ENCODE measurements around the gene THADA.

Gene THADA

DNA sequence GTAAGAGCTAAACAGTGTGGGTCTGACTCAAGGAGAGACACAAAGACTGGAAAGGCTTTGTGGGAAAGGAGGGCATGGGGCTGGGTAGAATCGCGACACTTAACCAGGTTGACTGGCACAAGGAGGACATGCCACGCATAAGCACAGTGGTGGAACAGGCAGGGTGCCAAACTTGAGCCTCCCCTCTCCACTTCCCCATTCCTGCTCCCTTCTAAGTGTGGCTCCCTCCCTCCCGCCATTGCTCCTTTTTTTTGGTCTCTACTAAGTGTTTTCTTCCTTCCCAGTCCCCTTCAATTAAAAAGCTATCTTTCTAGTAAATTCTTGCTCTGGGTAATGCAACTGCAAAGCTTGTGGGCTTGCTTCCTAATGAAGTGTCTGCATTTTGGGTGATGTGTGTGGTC, 329.1 kb downstream of the THADA start:
- Histone ChIP-seq H3K9me2 (ENCODE audit: low read depth, low read length) (no peaks in the 10 kb centered on the region), H3K36me3 (ENCODE audit: insufficient read depth, low read length) (peaks cover 4% of the 10 kb centered on the region; the same call in 1 of the 2 replicates), H3K79me2 (ENCODE audit: insufficient read depth, low read length) (no peaks in the 10 kb centered on the region), H3F3A (ENCODE audit: insufficient read depth, low read length) (no peaks in the 10 kb centered on the region), H3K9me3 (ENCODE audit: low read length) (no peaks in the 10 kb centered on the region), H3K27ac (ENCODE audit: low read depth, low read length, poor library complexity, severe bottlenecking) (no peak overlapping the region), H3K9ac (ENCODE audit: low read length) (no peak overlapping the region), H3K4me1 (ENCODE audit: insufficient read depth, low read length, severe bottlenecking) (no peaks in the 10 kb centered on the region), H3K4me3 (ENCODE audit: low read depth, low read length, poor library complexity, severe bottlenecking) (no peak overlapping the region), H4K20me1 (ENCODE audit: insufficient read depth, low read length) (no peaks in the 10 kb centered on the region), H3K27me3 (ENCODE audit: insufficient read depth, low read length) (no peaks in the 10 kb centered on the region), H2AFZ (ENCODE audit: low read length) (no peak overlapping the region), H3K4me2 (ENCODE audit: low read length) (no peak overlapping the region)
- TF ChIP-seq EZH2 (IDR thresholded peaks at IDR 0.05; ENCODE audit: borderline replicate concordance, low read length): no peak
- TF ChIP-seq, protein P1, sequence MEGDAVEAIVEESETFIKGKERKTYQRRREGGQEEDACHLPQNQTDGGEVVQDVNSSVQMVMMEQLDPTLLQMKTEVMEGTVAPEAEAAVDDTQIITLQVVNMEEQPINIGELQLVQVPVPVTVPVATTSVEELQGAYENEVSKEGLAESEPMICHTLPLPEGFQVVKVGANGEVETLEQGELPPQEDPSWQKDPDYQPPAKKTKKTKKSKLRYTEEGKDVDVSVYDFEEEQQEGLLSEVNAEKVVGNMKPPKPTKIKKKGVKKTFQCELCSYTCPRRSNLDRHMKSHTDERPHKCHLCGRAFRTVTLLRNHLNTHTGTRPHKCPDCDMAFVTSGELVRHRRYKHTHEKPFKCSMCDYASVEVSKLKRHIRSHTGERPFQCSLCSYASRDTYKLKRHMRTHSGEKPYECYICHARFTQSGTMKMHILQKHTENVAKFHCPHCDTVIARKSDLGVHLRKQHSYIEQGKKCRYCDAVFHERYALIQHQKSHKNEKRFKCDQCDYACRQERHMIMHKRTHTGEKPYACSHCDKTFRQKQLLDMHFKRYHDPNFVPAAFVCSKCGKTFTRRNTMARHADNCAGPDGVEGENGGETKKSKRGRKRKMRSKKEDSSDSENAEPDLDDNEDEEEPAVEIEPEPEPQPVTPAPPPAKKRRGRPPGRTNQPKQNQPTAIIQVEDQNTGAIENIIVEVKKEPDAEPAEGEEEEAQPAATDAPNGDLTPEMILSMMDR (IDR thresholded peaks at IDR 0.05; ENCODE audit: low read length): no peak

DNA sequence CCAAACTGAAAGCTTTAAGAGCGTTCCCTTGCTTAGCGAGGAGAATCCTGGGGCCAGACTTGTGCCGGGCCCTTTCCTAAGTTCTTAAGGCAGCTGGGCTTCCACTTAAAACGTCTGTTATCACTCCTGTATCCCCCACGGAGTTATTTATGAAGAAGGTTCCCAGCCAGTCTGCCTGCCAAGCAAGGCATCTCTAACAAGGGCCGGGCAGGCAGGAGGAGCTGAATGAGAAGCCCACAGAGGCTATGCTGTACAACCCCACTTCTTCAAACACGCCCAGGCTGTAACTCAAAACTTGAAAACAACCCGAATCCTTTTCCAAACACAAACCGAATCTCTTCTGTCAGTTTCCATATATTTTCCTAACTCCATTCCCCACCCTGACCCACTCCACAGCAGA, 330.4 kb downstream of the THADA start:
- H3K9me2 ChIP-seq (ENCODE audit: low read depth, low read length): no peaks in the 10 kb centered on the region
- no peak overlapping the region for H3K9ac ChIP-seq (ENCODE audit: low read length)
- H3K27me3 ChIP-seq (ENCODE audit: insufficient read depth, low read length): no peaks in the 10 kb centered on the region
- H4K20me1 ChIP-seq (ENCODE audit: insufficient read depth, low read length): no peaks in the 10 kb centered on the region
- no peak overlapping the region for H3K4me2 ChIP-seq (ENCODE audit: low read length)
- no peaks in the 10 kb centered on the region for H3K9me3 ChIP-seq (ENCODE audit: low read length)
- H3K4me3 ChIP-seq (ENCODE audit: low read depth, low read length, poor library complexity, severe bottlenecking): no peak overlapping the region
- no peak overlapping the region for H3K27ac ChIP-seq (ENCODE audit: low read depth, low read length, poor library complexity, severe bottlenecking)
- no peaks in the 10 kb centered on the region for H3K79me2 ChIP-seq (ENCODE audit: insufficient read depth, low read length)
- H3K36me3 ChIP-seq (ENCODE audit: insufficient read depth, low read length): no peaks in the 10 kb centered on the region
- TF ChIP-seq, protein P1 (IDR thresholded peaks at IDR 0.05; ENCODE audit: low read length): no peak
- no peak for TF ChIP-seq EZH2 (IDR thresholded peaks at IDR 0.05; ENCODE audit: borderline replicate concordance, low read length)
- H2AFZ ChIP-seq (ENCODE audit: low read length): no peak overlapping the region
- H3F3A ChIP-seq (ENCODE audit: insufficient read depth, low read length): no peaks in the 10 kb centered on the region
- H3K4me1 ChIP-seq (ENCODE audit: insufficient read depth, low read length, severe bottlenecking): no peaks in the 10 kb centered on the region

DNA sequence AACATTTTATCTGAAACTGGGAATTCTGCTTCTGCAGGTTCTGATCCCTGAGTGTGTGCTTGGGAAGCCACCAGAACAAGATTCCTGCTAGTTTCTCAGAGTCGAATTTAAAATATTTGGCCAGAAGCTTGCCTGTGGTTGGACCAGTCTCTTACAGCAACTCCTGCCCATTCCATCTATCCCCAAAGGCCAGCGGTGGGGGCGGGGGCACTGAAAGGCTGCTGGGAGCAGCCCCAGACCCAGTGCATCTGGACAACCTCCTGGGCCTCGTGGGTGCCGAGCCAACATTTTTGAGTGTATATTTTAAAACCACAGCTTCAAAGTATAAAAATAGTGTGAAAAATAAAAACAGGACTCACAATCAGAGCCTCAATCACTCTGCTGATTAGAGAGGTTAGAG, 330.8 kb downstream of the THADA start:
- no peak overlapping the region for H2AFZ ChIP-seq (ENCODE audit: low read length)
- no peaks in the 10 kb centered on the region for H3K9me2 ChIP-seq (ENCODE audit: low read depth, low read length)
- H3K4me2 ChIP-seq (ENCODE audit: low read length): no peak overlapping the region
- H3K4me3 ChIP-seq (ENCODE audit: low read depth, low read length, poor library complexity, severe bottlenecking): no peak overlapping the region
- no peaks in the 10 kb centered on the region for H3K9me3 ChIP-seq (ENCODE audit: low read length)
- H3K79me2 ChIP-seq (ENCODE audit: insufficient read depth, low read length): no peaks in the 10 kb centered on the region
- H3K27me3 ChIP-seq (ENCODE audit: insufficient read depth, low read length): no peaks in the 10 kb centered on the region
- H3K4me1 ChIP-seq (ENCODE audit: insufficient read depth, low read length, severe bottlenecking): no peaks in the 10 kb centered on the region
- H3K27ac ChIP-seq (ENCODE audit: low read depth, low read length, poor library complexity, severe bottlenecking): no peak overlapping the region
- no peaks in the 10 kb centered on the region for H3K36me3 ChIP-seq (ENCODE audit: insufficient read depth, low read length)
- TF ChIP-seq EZH2 (IDR thresholded peaks at IDR 0.05; ENCODE audit: borderline replicate concordance, low read length): no peak
- TF ChIP-seq, protein P1 (IDR thresholded peaks at IDR 0.05; ENCODE audit: low read length): no peak
- no peaks in the 10 kb centered on the region for H4K20me1 ChIP-seq (ENCODE audit: insufficient read depth, low read length)
- H3F3A ChIP-seq (ENCODE audit: insufficient read depth, low read length): no peaks in the 10 kb centered on the region
- H3K9ac ChIP-seq (ENCODE audit: low read length): no peak overlapping the region
